ENCODE data around the gene CHMP4A. TPM values are rescaled to one million over a fixed set of nuclear protein-coding genes. Genes with fewer than 3 reads are reported as not detected.

CHMP4A gene
- total and polyA plus RNA-seq, 2 of the 13 experiments (the other 11 are each of a cell fraction or from before 2014, with no cell fraction given): 83.6 to 113 TPM

- TF ChIP-seq NR2C2 (CRISPR knock-in tag; IDR thresholded peaks at IDR 0.05; ENCODE audit: borderline replicate concordance) (peak; percentile 98), ZZZ3 (CRISPR knock-in tag; IDR thresholded peaks at IDR 0.05; ENCODE audit: borderline replicate concordance) (peak; percentile 87), ZNF761 (CRISPR knock-in tag; conservative IDR thresholded peaks at IDR 0.05) (peak; percentile 98), ZBTB46 (CRISPR knock-in tag; IDR thresholded peaks at IDR 0.05; ENCODE audit: borderline replicate concordance) (peak; percentile 83), SYNCRIP (IDR thresholded peaks at IDR 0.05; ENCODE audit: insufficient read depth, low read depth, low read length) (no peak), HOMEZ (CRISPR knock-in tag; IDR thresholded peaks at IDR 0.05; ENCODE audit: low read depth) (peak; percentile 97), ATF7-NPFF (CRISPR knock-in tag; IDR thresholded peaks at IDR 0.05; ENCODE audit: low read depth) (peak; percentile 97), ZNF563 (CRISPR knock-in tag; IDR thresholded peaks at IDR 0.05) (peak; percentile 100), CBX1 (IDR thresholded peaks at IDR 0.05; ENCODE audit: low read depth) (peak; percentile 98), ZNF780A (CRISPR knock-in tag; IDR thresholded peaks at IDR 0.05) (no peak), SETDB1 (CRISPR knock-in tag; IDR thresholded peaks at IDR 0.05; ENCODE audit: borderline replicate concordance) (no peak), ZNF781 (CRISPR knock-in tag; IDR thresholded peaks at IDR 0.05; ENCODE audit: borderline replicate concordance, not compliant biosample characterization) (peak; percentile 97), HMG20B (CRISPR knock-in tag; conservative IDR thresholded peaks at IDR 0.05) (peak; percentile 79), MTF1 (CRISPR knock-in tag; IDR thresholded peaks at IDR 0.05) (0 out of 2 replicates have a peak, but pooled peaks have one; percentile 71), ZNF33A (CRISPR knock-in tag; IDR thresholded peaks at IDR 0.05; ENCODE audit: borderline replicate concordance) (no peak)
- TF ChIP-seq, protein P1, sequence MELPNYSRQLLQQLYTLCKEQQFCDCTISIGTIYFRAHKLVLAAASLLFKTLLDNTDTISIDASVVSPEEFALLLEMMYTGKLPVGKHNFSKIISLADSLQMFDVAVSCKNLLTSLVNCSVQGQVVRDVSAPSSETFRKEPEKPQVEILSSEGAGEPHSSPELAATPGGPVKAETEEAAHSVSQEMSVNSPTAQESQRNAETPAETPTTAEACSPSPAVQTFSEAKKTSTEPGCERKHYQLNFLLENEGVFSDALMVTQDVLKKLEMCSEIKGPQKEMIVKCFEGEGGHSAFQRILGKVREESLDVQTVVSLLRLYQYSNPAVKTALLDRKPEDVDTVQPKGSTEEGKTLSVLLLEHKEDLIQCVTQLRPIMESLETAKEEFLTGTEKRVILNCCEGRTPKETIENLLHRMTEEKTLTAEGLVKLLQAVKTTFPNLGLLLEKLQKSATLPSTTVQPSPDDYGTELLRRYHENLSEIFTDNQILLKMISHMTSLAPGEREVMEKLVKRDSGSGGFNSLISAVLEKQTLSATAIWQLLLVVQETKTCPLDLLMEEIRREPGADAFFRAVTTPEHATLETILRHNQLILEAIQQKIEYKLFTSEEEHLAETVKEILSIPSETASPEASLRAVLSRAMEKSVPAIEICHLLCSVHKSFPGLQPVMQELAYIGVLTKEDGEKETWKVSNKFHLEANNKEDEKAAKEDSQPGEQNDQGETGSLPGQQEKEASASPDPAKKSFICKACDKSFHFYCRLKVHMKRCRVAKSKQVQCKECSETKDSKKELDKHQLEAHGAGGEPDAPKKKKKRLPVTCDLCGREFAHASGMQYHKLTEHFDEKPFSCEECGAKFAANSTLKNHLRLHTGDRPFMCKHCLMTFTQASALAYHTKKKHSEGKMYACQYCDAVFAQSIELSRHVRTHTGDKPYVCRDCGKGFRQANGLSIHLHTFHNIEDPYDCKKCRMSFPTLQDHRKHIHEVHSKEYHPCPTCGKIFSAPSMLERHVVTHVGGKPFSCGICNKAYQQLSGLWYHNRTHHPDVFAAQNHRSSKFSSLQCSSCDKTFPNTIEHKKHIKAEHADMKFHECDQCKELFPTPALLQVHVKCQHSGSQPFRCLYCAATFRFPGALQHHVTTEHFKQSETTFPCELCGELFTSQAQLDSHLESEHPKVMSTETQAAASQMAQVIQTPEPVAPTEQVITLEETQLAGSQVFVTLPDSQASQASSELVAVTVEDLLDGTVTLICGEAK (IDR thresholded peaks at IDR 0.05): peak; percentile 99
- TF ChIP-seq, protein P1 (CRISPR knock-in tag; IDR thresholded peaks at IDR 0.05): peak; percentile 96
Measured at GRCh38 chr14:24188251-24189058, 24.8 kb downstream of the CHMP4A start, which contains the start of gene IPO4 (continued).

Data from HepG2 (cell line).